Lower leg skin (tissue), 3 donors: ENCODE measurements around the gene SLC7A6OS.

Experiments used
- CTCF ChIP-seq, 3 donors: fragments of 450-650 bp; IDR thresholded peaks; one replicate each; pipeline ENCODE4 v1.5.1; 2016; ENCODE audit warnings: antibody characterized with exemption in 3 of 3, mild to moderate bottlenecking in 3 of 3, moderate library complexity in 2 of 3
- POLR2A ChIP-seq, 2 donors: fragments of 450-650 bp; IDR thresholded peaks; one replicate each; pipeline ENCODE4 v1.6.1; 2016 to 2017; ENCODE audit warnings: antibody characterized with exemption in 2 of 2, mild to moderate bottlenecking in 1 of 2, moderate library complexity in 1 of 2

DNA sequence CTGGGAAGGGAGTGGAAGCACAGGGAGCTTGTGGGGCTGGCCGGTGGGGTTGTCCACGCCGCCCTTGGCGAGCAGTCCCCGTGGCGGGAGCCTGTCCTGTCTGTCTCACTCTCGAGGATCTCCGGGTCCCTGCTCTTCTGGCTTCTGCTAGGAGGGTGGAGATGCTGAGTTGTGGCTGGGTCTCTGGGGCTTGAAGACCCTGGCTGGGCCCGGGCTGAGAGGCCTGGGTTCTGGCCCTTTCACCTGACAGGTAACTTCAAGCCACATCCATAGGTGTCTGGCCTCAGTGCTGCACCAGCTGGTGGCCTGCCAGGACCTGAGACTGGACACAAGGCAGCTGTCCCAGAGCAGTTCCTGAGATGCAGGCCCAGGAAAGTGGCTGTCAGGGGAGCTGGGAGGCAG is 46.8 kb upstream of the SLC7A6OS start:
- TF ChIP-seq POLR2A (IDR thresholded peaks at IDR 0.05) (no peak), CTCF (IDR thresholded peaks at IDR 0.05) (no peak)
